Measurements from ENCODE around the gene NNMT.

Gene NNMT

DNA sequence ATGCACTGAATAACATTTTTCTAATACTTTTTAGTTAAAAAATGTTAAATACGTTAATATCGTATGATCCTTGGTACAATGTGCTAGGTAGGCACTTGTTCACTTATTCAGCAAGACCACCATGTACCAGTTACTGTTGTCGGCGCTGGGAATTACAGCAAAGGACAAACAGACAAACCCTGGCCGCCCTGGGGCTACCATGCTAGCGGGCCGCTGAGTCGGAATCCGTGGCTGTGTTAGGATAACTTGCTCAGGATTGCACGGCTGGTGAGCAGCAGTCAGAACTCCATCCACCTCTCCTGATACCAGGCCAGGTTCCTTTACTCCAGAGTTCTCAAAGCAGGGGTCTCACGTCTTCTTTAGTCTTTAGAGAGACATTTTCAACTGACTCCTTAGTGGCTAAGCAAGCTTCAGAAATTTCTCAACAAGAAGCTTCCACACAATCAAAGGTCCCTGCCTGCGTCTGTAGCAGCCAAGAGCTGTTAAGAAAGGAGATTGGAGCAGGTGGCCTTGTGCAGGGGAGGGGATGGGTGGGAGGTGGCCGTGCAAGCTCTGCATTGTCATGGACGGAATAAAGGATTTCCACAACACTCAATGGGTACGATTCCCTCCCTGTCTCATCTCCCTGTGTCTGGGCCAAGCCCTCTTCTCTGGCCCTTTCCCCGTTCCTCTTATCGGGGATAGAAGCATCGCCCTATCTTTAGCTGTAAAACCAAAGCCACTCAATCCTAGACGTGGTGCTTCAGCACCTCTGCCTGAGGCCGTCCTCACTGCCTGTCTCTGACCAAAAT, 39.8 kb upstream of the NNMT start:
- Histone ChIP-seq H3K4me2 (ENCODE audit: low read length) (no peak overlapping the region), H3K4me1 (peaks cover 8% of the 10 kb centered on the region), H3K36me3 (ENCODE audit: control insufficient read depth, insufficient read depth, low read length) (no peaks in the 10 kb centered on the region), H2AFZ (no peak overlapping the region), H3K9ac (no peak overlapping the region), H3K27ac (no peak overlapping the region), H3K4me3 (ENCODE audit: low read depth, low read length) (no peak overlapping the region), H3K9me3 (ENCODE audit: control insufficient read depth, low read length) (no peaks in the 10 kb centered on the region), H3K79me2 (no peaks in the 10 kb centered on the region), H3K27me3 (ENCODE audit: control insufficient read depth, insufficient read depth, low read length) (no peaks in the 10 kb centered on the region)
- TF ChIP-seq, protein P1, sequence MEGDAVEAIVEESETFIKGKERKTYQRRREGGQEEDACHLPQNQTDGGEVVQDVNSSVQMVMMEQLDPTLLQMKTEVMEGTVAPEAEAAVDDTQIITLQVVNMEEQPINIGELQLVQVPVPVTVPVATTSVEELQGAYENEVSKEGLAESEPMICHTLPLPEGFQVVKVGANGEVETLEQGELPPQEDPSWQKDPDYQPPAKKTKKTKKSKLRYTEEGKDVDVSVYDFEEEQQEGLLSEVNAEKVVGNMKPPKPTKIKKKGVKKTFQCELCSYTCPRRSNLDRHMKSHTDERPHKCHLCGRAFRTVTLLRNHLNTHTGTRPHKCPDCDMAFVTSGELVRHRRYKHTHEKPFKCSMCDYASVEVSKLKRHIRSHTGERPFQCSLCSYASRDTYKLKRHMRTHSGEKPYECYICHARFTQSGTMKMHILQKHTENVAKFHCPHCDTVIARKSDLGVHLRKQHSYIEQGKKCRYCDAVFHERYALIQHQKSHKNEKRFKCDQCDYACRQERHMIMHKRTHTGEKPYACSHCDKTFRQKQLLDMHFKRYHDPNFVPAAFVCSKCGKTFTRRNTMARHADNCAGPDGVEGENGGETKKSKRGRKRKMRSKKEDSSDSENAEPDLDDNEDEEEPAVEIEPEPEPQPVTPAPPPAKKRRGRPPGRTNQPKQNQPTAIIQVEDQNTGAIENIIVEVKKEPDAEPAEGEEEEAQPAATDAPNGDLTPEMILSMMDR (IDR thresholded peaks at IDR 0.05), result no peak

DNA sequence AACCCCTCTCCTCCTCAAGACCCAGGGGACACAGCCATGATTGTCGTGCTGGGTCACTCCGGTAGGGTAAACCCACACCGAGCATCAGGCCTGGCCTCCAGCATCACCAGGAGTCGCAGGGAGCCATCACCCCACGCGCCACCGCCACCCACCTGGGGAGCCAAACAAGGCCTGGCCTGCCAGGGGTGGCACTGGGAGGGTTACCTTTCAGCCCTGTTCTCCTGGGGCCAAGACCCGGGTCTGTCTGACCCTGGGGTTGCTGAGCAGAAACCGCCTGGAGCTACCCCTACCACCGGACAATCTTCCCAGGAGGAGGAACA, 39.3 kb upstream of the NNMT start:
- TF ChIP-seq, protein P1 (IDR thresholded peaks at IDR 0.05), result no peak
- H3K9ac ChIP-seq, result no peak overlapping the region
- H3K4me1 ChIP-seq, result peaks cover 8% of the 10 kb centered on the region

DNA sequence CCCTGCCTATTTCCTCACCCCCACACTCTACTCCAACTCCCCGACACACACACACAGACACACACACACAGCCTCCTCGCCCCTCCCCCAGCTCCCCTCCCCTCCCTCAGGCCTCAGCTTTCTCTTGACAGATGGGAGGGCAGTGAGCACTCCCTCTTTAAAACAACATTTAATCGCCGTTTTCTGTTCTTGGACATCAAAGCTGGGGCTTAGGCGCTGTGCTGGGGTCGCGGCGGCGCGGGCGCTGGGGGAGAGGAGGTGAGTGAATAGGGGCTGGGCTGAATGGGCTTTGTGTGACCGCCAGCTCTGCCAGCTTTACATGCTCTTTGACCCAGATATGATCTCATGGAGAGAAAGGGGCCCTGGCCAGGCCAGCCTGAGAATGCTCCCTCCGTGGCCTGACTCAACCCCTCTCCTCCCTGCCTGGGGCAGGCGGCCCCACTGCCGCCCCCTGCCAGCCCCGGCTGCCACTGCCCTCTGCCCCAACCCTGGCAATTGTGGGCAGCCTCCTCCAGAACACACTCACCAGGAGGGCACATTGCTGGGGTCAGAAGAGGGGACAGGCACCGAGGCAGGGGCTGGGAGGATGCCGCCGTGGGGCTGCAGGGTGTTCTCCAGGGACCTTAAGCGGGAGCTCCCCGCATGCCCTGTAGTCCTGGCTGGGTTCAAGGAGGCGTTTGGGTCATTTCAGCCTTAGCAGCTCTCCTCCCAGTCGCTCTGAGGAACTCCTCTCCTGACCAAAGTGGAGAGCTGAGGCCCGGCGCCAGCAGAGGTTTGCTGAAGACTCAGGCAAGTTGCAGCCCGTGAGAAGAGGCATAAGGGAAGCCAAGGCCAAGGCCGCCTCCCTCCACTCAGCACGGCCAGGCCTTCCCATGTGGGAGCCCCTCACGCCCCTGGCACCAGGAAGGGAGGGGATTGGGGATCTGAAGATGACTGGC, 38.3 kb upstream of the NNMT start:
- no peak overlapping the region for H3K9ac ChIP-seq
- H3K4me1 ChIP-seq, result peaks cover 8% of the 10 kb centered on the region
- no peaks in the 10 kb centered on the region for H3K36me3 ChIP-seq (ENCODE audit: control insufficient read depth, insufficient read depth, low read length)
- peak overlapping the region; percentile 42 for H3K27ac ChIP-seq
- H3K4me2 ChIP-seq (ENCODE audit: low read length), result no peak overlapping the region
- no peaks in the 10 kb centered on the region for H3K9me3 ChIP-seq (ENCODE audit: control insufficient read depth, low read length)
- TF ChIP-seq, protein P1 (IDR thresholded peaks at IDR 0.05), result peak; percentile 7
- H3K79me2 ChIP-seq, result no peaks in the 10 kb centered on the region
- no peak overlapping the region for H3K4me3 ChIP-seq (ENCODE audit: low read depth, low read length)
- no peaks in the 10 kb centered on the region for H3K27me3 ChIP-seq (ENCODE audit: control insufficient read depth, insufficient read depth, low read length)
- no peak overlapping the region for H2AFZ ChIP-seq

More for the DNA sequence above, 39.3 kb upstream of the NNMT start:
- H3K79me2 ChIP-seq, result no peaks in the 10 kb centered on the region
- no peaks in the 10 kb centered on the region for H3K27me3 ChIP-seq (ENCODE audit: control insufficient read depth, insufficient read depth, low read length)
- no peaks in the 10 kb centered on the region for H3K9me3 ChIP-seq (ENCODE audit: control insufficient read depth, low read length)
- no peak overlapping the region for H3K4me2 ChIP-seq (ENCODE audit: low read length)
- no peaks in the 10 kb centered on the region for H3K36me3 ChIP-seq (ENCODE audit: control insufficient read depth, insufficient read depth, low read length)
- no peak overlapping the region for H3K4me3 ChIP-seq (ENCODE audit: low read depth, low read length)
- no peak overlapping the region for H2AFZ ChIP-seq
- H3K27ac ChIP-seq, result no peak overlapping the region

DNA sequence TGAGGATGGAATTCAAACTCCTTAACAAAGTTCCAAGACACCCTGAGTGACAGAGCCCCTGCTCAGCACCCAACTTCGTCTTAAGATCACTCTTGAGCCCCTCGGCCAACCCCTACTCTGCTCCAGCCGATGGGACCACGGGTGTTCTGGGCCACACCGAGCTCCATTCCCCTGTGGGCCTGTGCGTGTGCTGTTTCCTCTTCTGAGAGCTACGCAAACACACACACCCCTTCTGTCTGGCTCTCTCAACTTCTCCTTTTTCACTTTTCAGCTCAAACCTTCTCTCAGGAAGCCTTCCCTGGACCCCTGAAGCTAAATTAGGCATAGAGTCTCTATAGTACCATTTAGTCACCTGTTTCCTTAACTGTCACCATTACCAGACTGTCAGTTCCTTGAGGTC, 37.5 kb upstream of the NNMT start:
- no peak overlapping the region for H3K4me2 ChIP-seq (ENCODE audit: low read length)
- H3K79me2 ChIP-seq, result no peaks in the 10 kb centered on the region
- H3K27ac ChIP-seq, result peak overlapping the region; percentile 42
- no peaks in the 10 kb centered on the region for H3K27me3 ChIP-seq (ENCODE audit: control insufficient read depth, insufficient read depth, low read length)
- peaks cover 8% of the 10 kb centered on the region for H3K4me1 ChIP-seq
- no peaks in the 10 kb centered on the region for H3K36me3 ChIP-seq (ENCODE audit: control insufficient read depth, insufficient read depth, low read length)
- no peak overlapping the region for H3K9ac ChIP-seq
- no peak overlapping the region for H3K4me3 ChIP-seq (ENCODE audit: low read depth, low read length)
- no peak overlapping the region for H2AFZ ChIP-seq
- TF ChIP-seq, protein P1 (IDR thresholded peaks at IDR 0.05), result no peak
- no peaks in the 10 kb centered on the region for H3K9me3 ChIP-seq (ENCODE audit: control insufficient read depth, low read length)
